ENCODE measurements around the gene JARID2.

JARID2 gene

GRCh38 chr6:15313367-15313766 is 67.5 kb downstream of the JARID2 start:
- TF ChIP-seq REST (IDR thresholded peaks at IDR 0.05; ENCODE audit: insufficient read depth in 1 of 2, low read depth in 2 of 2, low read length in 2 of 2) (no peak), SIN3A (IDR thresholded peaks at IDR 0.05; ENCODE audit: borderline replicate concordance, insufficient read depth, low read length) (no peak), FOXP2 (optimal IDR thresholded peaks at IDR 0.05; ENCODE audit: borderline replicate concordance, extremely low read depth, extremely low read length, insufficient read depth) (no peak), POLR2AphosphoS5 (IDR thresholded peaks at IDR 0.05; ENCODE audit: low read depth, low read length) (no peak), TAF1 (IDR thresholded peaks at IDR 0.05; ENCODE audit: borderline replicate concordance, insufficient read depth, low read length) (no peak)

- TF ChIP-seq POLR2AphosphoS5 (IDR thresholded peaks at IDR 0.05; ENCODE audit: low read depth, low read length) (no peak), TAF1 (IDR thresholded peaks at IDR 0.05; ENCODE audit: borderline replicate concordance, insufficient read depth, low read length) (no peak), SIN3A (IDR thresholded peaks at IDR 0.05; ENCODE audit: borderline replicate concordance, insufficient read depth, low read length) (no peak), FOXP2 (optimal IDR thresholded peaks at IDR 0.05; ENCODE audit: borderline replicate concordance, extremely low read depth, extremely low read length, insufficient read depth) (no peak), REST (IDR thresholded peaks at IDR 0.05; ENCODE audit: insufficient read depth in 1 of 2, low read depth in 2 of 2, low read length in 2 of 2) (no peak)
Measured at GRCh38 chr6:15316754-15317153, 70.9 kb downstream of the JARID2 start.

GRCh38 chr6:15317251-15317650 is 71.4 kb downstream of the JARID2 start:
- TF ChIP-seq FOXP2 (optimal IDR thresholded peaks at IDR 0.05; ENCODE audit: borderline replicate concordance, extremely low read depth, extremely low read length, insufficient read depth) = no peak
- TF ChIP-seq TAF1 (IDR thresholded peaks at IDR 0.05; ENCODE audit: borderline replicate concordance, insufficient read depth, low read length) = no peak
- TF ChIP-seq REST (IDR thresholded peaks at IDR 0.05; ENCODE audit: insufficient read depth in 1 of 2, low read depth in 2 of 2, low read length in 2 of 2) = no peak
- TF ChIP-seq POLR2AphosphoS5 (IDR thresholded peaks at IDR 0.05; ENCODE audit: low read depth, low read length) = no peak

GRCh38 chr6:15317934-15318902 is 72.3 kb downstream of the JARID2 start:
- no peak for TF ChIP-seq TAF1 (IDR thresholded peaks at IDR 0.05; ENCODE audit: borderline replicate concordance, insufficient read depth, low read length)
- TF ChIP-seq SIN3A (IDR thresholded peaks at IDR 0.05; ENCODE audit: borderline replicate concordance, insufficient read depth, low read length) = no peak
- TF ChIP-seq POLR2AphosphoS5 (IDR thresholded peaks at IDR 0.05; ENCODE audit: low read depth, low read length) = no peak
- no peak for TF ChIP-seq FOXP2 (optimal IDR thresholded peaks at IDR 0.05; ENCODE audit: borderline replicate concordance, extremely low read depth, extremely low read length, insufficient read depth)
- TF ChIP-seq REST (IDR thresholded peaks at IDR 0.05; ENCODE audit: insufficient read depth in 1 of 2, low read depth in 2 of 2, low read length in 2 of 2) = no peak
